Measurements from ENCODE around the gene BIRC6.
"Not testable (repeated sequence)": the region's sequence is repeated elsewhere in the genome, so short reads cannot be mapped to it uniquely, and the experiment has no call there.

BIRC6 gene

GRCh38 chr2:32624812-32625211 is 268.0 kb downstream of the BIRC6 start:
- DNase-seq, result no peak

GRCh38 chr2:32626639-32627221 is 269.9 kb downstream of the BIRC6 start:
- no peak for DNase-seq

DNA sequence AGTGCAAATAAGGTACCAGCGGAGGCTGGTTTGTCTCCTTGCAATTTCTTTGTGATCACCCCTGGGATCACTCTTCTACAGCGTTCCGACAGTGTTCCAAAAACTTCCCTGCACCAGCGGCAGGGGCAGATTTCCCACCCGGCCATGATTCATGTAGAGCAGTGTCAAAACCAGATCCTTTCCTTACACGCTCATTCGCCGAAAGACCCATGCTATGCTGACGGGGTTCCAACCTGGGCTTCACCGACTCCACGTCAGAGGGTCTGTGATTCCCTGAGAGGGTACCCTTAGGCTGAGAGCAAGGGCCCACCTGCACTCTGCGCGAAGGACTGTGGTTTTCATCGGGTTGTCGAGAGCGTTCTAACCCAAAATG is 270.6 kb downstream of the BIRC6 start:
- no peak for DNase-seq

DNA sequence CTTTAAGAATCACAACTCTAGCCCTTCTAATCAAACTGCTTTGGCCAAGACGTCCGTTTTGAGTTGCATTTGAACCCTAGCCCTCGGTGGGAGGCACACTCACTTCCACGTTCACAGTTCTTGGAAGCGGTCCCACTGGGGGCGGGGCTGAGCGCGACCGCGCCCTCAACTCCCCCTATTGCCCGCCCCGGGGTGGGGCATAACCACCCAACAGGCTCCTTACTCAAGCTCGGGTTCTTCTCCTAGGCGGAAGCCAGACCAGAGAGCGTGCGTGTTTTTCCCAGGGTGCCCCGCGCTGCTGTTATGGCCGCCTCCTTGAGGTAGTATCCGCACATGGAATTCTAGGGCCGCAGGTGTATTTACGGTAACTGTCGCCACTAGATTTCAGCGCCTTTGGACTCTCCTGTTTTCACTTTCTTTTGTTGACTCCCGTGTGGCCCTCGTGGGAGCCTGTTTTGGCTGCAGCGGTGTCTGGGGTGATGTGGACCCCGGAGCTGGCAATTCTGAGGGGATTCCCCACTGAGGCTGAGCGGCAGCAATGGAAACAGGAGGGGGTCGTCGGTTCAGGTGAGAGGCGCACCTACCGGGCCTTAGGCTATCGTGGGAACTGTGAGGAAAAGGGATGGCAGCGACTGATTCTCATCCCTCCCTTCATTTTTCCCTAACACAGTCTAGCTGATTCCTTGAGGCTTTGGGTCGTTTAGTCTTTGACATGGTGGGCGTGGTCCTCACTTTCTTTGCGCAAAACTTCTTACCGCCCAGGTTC is 271.2 kb downstream of the BIRC6 start, which contains the start of gene TTC27:
Gene TTC27 (plus strand): TSS at position 237 of the 766 bp plus-strand sequence. CDS start 243 bp downstream, at position 480.
- peak; percentile 95 for DNase-seq

GRCh38 chr2:32632089-32632488 is 275.3 kb downstream of the BIRC6 start:
- DNase-seq, result no peak

DNA sequence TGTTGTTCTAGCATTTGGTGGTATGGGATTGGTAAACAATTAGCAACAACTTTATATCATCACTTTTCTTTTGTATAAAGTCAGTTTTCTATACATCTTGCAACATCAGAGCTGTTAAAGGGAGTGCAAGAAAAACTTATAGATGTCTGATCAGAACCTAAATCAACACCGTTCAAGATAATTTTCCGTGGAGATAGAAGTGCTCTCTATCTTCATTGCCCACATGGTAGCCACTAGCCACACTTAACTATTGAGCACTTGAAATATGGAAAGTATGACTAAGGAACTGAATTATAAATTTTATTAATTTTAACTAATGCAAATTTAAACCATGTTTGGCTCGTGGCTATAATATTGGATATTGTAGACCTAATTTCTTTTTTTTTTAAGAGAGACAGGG is 276.2 kb downstream of the BIRC6 start:
- DNase-seq, result no peak

GRCh38 chr2:32638548-32638947 is 281.7 kb downstream of the BIRC6 start:
- DNase-seq, result not testable (repeated sequence)

DNA sequence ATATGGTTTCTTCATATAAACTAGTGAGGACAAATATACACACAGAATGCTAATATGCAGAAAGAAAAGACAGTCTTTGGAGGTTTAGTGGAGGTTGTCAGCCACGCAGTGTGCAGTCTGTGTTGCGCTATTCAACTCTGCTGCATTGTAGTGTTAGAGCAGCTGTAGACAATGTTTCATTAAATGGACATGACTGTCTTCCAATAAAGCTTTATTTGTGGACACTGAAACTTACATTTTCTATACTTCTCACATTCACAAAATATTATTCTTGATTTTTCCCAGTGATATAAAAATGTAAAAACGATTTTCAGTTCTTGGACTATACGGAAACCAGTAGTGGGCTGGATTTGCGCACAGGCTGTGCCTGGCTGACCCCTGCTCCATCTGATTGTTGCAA is 284.4 kb downstream of the BIRC6 start:
- no peak for DNase-seq

DNA sequence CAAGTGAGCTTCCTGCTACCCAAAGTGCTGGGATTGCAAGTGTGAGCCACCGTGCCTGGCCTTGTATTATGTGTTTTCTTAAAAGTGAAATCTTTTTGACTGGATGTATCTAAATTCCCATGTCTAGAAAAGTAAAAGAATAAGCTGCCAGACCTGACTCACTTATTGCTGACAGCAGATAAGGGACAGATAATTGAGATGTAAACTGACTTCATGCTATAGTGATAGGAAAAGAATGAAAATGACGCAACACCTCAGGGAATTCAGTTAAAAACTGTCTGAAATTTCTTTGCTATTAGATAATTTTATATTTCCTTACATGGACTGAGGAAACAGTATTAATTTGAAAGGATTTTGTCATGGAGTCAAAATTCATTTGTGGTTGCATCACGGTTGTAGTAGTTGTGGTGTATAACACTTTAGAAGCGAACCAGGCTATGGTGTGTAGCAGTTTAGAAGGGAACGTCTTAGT is 290.4 kb downstream of the BIRC6 start:
- DNase-seq, result no peak

DNA sequence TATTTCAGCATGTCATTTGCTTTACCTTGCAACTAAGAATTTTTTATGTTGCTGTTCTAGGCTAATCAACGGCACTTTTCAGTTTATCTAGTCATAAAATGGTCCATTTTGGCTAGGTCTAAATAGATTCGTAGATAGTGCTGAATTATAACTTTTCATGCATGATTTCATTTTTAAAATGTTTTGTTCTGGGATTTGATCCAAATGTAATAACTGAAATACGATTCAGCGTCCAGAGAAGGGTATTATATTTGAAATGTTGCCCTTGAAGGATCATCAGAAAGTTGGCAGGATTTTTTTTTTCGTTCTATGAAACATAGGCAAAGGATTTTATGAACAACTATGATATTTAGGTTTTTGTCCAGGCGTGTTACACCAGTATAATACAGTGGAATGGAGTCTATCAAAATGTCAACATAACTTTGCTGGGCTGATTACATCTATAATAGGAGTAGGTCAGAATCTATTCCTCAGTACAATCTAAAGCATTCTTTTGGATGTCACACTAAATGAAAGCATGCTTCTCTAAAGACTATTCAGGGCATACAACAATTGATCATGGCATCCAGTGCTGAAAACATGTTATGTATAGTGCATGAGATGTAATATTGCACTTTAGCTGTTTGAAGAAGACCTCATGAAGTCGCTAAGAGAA is 295.9 kb downstream of the BIRC6 start:
- no peak for DNase-seq

- DNase-seq, result no peak
These were observed 299.2 kb downstream of the BIRC6 start for GRCh38 chr2:32656069-32656468.

GRCh38 chr2:32663864-32664263 is 307.0 kb downstream of the BIRC6 start:
- DNase-seq, result no peak

DNA sequence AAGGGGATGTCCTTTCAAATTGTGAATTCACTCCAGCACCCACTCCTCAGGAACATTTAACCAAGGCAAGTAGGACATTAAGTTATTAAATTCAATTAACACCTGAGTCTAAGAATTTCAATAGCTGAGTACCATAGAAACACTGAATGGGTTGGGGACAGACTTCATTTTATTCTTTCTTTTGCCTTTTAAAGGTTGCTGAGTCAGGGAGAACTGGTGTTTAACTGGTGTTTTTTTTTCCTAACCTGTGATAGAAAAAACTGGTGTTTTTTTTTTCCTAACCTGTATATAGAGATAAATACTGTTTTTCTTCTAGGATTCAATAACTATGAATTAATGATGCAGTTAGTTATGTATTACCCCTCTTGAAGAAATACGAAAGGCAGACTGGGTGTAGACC is 309.9 kb downstream of the BIRC6 start:
- no peak for DNase-seq

GRCh38 chr2:32668254-32668653 is 311.4 kb downstream of the BIRC6 start:
- no peak for DNase-seq
